GM19328 (cell line): ENCODE measurements around the gene F11.
"Not testable (repeated sequence)": the region's sequence is repeated elsewhere in the genome, so short reads cannot be mapped to it uniquely, and the experiment has no call there.

Source experiments
- ATAC-seq: cut with Tn5 transposase; IDR thresholded peaks from one replicate; pipeline ENCODE4 v1.9.1; 2021; ENCODE audit warnings: mild to moderate bottlenecking, moderate library complexity; ENCODE audit not compliant: unreplicated experiment

F11 gene

GRCh38 chr4:186249785-186250754, 15.9 kb upstream of the F11 start:
- ATAC-seq = no peak

DNA sequence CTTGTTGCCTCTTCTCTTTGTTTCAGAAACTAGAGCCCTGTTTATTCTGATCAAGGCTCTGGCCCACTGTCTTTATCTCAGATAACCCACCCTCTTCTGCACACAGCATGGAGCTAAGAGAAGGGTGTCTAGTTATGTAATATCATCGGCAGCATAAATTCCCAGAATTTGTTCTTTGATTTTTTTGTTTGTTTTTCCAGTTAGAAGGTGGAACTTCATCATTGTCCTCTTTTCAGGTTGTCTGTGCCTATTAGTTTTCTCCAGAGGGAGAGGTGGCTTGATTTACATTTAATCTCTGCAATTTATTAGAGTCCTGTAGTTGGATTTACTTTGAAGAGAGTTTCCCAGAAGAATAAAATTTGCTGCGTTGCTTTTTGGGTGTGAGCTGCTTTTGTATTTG, 15.2 kb upstream of the F11 start:
- ATAC-seq = no peak

GRCh38 chr4:186255122-186255521, 10.9 kb upstream of the F11 start:
- no peak for ATAC-seq

DNA sequence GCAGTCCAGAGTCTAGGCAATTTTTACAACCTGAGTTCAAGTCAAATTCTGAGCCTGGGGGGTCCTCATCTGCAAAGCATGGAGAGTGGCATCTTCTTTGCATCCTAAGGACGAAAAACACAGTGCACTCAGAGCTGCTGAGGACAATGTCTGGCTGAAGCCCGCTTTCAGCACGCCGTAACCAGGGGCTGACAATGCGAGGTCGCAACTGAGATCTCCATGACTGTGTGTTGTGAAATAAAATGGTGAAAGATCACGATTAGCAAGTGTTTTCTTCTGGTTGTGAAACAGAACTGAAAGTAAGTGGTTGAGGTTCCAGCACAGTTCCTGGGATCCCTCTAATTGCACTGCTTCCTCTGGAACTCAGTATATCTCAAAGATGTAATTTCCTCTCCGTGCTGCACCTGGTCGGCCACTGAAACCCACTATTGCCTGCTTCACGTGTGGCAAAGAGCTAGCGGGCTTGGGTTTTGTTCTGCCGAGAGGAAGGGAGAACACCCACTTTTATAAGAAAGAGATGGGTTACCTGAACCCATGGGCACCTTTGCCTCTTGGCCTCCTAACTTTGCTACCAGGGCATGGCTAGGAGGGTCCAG, 7.7 kb upstream of the F11 start:
- no peak for ATAC-seq

DNA sequence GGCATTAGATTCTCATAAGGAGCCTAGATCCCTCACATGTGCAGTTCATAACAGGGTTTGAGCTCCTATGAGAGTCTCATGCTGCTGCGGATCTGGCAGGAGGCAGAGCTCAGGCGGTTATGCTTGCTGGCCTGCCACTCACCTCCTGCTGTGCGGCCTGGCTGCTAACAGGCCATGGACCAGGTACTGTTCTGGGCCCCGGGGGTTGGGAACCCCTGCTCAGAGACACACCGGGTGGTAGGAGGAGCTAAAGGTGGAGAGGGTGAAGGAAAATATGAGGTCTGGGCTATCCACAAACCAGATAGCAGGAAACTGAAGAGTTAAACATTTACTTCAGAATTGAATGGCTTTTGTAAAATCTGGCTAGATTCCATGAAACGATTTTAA, 5.9 kb upstream of the F11 start:
- no peak for ATAC-seq

- ATAC-seq = no peak
Observed at GRCh38 chr4:186260504-186261448, 5.2 kb upstream of the F11 start.

- no peak for ATAC-seq
Observed at GRCh38 chr4:186264660-186265059, 1.3 kb upstream of the F11 start.

GRCh38 chr4:186265250-186265649, 739 bp upstream of the F11 start:
- ATAC-seq = not testable (repeated sequence)

GRCh38 chr4:186266729-186267456, 904 bp downstream of the F11 start:
- no peak for ATAC-seq

DNA sequence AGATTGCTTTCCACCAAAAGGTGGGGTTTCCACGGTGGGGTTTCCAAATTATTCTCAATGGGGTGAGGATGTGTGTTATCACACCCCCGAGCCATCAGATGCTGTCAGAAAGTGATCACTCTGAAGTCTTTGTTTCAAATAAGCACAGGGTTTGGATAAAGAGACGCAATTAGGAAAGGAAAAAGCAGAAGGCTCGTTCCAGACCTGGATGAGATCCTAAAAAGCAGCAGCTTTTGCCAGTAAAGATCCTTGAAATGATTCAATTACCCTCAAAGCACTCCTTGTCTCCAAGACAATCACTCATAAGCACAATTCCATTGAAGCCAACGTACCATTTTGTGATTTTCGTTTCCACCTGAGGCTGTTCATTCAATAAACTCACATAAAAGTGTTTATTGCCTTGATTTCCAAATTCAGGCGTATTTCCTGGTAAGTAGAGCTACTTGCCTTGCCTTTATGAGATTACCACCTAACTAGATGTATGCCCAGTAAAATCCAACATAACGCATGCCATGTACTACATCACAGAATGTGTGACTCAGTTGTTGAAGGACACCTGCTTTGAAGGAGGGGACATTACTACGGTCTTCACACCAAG, 5.2 kb downstream of the F11 start:
- no peak for ATAC-seq

GRCh38 chr4:186272699-186273391, 6.9 kb downstream of the F11 start:
- no peak for ATAC-seq

DNA sequence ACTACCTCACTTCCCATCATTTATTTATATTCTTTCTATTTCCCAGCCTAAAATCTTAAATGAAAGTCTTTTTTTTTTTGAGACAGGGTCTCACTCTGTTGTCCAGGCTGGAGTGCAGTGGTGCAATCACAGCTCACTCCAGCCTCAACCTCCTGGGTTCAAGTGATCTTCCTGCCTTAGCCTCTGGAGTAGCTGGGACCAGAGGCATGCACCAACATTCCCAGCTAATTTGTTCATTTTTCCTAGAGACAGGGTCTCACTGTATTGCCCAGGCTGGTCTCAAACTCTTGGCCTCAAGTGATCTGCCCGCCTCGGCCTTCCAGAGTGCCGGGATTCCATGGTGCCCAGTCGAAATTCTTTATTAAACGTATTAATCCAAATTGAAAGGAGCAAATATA, 7.4 kb downstream of the F11 start:
- ATAC-seq = not testable (repeated sequence)

GRCh38 chr4:186283311-186283710, 17.3 kb downstream of the F11 start:
- ATAC-seq = no peak

DNA sequence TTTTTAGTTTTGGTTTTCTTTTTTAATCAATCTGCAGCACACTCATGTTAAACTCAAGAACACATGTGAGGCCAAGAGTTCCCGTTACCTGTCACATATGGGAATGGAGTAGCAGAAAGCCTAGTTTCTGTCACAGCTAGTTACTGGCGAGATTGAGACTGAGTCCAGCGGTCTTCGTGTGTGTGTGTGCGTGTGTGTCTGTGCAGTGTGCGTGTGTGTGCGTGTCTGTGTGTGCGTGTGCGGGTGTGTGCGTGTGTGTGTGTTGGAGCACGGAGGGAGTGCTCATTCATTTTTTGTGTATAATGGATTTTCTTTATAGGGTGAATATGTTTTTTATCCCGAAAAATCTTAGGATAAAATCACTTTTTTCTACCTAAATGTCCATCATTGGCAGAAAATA, 19.2 kb downstream of the F11 start:
- ATAC-seq = no peak

DNA sequence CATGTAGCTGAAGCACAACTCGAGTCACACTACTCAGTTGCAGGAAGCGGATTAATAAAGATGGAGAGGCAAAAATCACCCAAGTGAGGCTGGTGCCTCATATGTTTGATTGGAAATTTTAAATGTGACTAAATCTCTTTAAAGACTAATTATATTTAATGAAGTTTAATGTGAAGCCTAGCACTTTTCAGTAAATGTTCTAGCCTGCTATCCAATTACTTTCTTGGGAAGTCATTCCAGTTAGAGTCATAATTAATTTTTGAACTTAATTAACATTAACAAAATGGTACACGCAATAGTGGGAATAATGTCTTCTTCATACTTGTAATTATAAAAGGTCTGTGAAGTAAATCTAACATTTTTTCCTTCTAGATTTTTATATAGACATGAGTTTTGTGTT, 20.6 kb downstream of the F11 start:
- no peak for ATAC-seq

DNA sequence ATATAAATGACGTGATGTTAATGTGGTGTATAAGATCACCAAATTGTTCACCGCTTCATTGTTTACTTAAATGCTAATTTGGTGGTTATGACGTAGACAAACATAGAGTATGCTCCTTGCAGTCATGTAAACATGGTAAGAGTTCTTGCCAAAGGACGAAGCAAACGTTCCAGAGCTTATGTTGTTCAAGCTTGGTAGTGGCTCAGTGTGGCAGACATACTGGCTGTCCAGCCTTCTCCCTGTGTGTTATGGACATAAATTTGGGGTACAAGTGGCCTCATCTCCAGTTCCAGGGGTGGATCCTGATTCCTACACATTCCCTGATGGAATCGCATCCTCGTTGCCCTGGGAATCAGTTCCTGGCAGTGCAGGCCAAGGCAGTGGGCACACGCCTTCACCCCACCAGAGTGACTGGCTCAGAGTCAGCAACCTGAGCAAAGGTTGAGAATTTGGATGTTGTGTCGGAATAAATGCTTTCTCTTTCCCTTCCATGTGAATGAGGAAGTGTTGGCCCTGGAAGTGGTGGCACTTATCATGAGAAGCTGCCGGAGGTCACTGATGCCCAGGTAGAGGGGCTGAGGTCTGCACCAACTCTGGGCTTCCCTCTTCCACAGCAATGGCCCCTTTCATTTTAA, 25.4 kb downstream of the F11 start:
- no peak for ATAC-seq

DNA sequence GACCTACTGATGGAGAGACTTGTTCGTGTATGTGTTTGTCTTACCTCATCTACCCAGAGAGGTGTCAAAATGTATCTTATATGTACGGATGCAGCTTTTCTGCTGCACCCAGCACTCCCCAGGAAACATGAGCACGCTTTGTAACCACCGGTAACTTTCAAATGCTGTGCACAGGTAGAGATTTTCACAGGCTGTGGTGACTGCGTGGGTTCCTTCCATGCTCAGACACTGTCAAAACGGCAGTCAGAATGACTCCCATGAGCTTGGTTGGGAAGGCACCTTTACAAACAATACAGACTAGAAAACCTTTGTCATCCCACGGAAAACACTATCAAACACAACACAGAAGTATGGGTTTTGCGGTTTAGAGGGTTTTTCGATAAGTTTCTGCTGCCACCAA, 28.2 kb downstream of the F11 start:
- no peak for ATAC-seq

DNA sequence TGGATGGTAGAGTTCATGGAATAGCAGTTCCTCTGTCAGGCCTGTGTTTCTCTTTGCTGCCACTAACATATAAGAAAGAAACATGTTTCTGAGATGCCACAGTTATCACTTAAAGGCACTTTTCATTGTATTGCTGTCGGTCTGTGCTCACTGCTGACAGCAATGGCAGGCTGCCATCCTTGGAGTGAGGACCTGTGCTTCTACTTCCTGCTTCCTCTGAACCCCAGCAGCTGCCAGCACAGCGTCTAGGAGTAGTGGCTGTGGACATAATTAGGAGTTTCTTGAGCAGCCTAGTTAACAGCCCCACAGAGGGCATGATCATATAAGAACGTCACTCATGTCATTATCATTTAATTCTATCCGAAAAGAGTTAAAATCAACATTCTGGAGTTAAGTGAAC, 30.5 kb downstream of the F11 start:
- no peak for ATAC-seq

GRCh38 chr4:186297013-186297645, 31.1 kb downstream of the F11 start:
- no peak for ATAC-seq
